T-cell (primary cell): ENCODE measurements around the gene ACSL3. TPM values are rescaled to one million over a fixed set of nuclear protein-coding genes. Genes with fewer than 3 reads are reported as not detected.

Experiments used
- ATAC-seq, 4 experiments: fragments of 200-7000 bp in 3 of 4; fragments of 150-1000 bp in 1 of 4; cut with Tn5 transposase; replicated peaks in 1 of 4; 1 replicate in 3 of 4; 2 replicates in 1 of 4; pipeline ENCODE4 v1.10.0; 2021; ENCODE audit warnings: moderate library complexity in 3 of 4, mild to moderate bottlenecking in 2 of 4, moderate number of reproducible peaks in 1 of 4
- CTCF ChIA-PET, 2 donors: fragments of 300-600 bp; sonication (Branson Sonifier 250); formaldehyde crosslinking; loops; one replicate each; lab custom pipeline; 2022; ENCODE audit warnings: antibody characterized with exemption in 2 of 2; lab: Charles Lee
- POLR2A ChIA-PET, 2 donors: fragments of 300-600 bp; sonication (Branson Sonifier 250); formaldehyde crosslinking; loops; one replicate each; lab custom pipeline; 2022; ENCODE audit warnings: antibody characterized with exemption in 2 of 2; lab: Charles Lee
- DNase-seq, 35 experiments: peaks; one replicate each; pipeline versions ENCODE4 v3.0.0 to v3.0.0-alpha.2; 2013 to 2023
- H3K27ac ChIP-seq: one replicate; pipeline ENCODE4 v1.5.1; 2013; ENCODE audit warnings: low read length
- H3K27me3 ChIP-seq, 2 experiments: replicated peaks in 1 of 2; 1 replicate in 1 of 2; 2 replicates in 1 of 2; pipeline versions ENCODE4 v1.6.1 to v1.7.0; 2013; ENCODE audit warnings: low read length in 1 of 2, mixed read lengths in 1 of 2; ENCODE audit not compliant: control insufficient read depth in 2 of 2, insufficient read depth in 2 of 2; ENCODE audit errors: extremely low read depth in 1 of 2
- H3K36me3 ChIP-seq, 2 donors: 1 replicate in 1 of 2; 2 replicates in 1 of 2; pipeline versions ENCODE4 v1.6.1 to v1.7.0; 2013; ENCODE audit warnings: low read length in 1 of 2; ENCODE audit not compliant: control insufficient read depth in 2 of 2, insufficient read depth in 1 of 2; ENCODE audit errors: extremely low read depth in 1 of 2
- H3K4me1 ChIP-seq, 2 experiments: 1 replicate in 1 of 2; 2 replicates in 1 of 2; pipeline versions ENCODE4 v1.6.1 to v1.7.0; 2013; ENCODE audit warnings: low read length in 2 of 2, mixed read lengths in 1 of 2; ENCODE audit not compliant: insufficient read depth in 2 of 2, control insufficient read depth in 1 of 2; ENCODE audit errors: extremely low read depth in 1 of 2
- H3K4me3 ChIP-seq, 2 donors: 1 replicate in 1 of 2; 2 replicates in 1 of 2; pipeline versions ENCODE4 v1.5.1 to v1.7.0; 2013; ENCODE audit warnings: mild to moderate bottlenecking in 2 of 2, low read length in 1 of 2, moderate library complexity in 1 of 2; ENCODE audit not compliant: control insufficient read depth in 1 of 2; ENCODE audit errors: extremely low read depth in 1 of 2
- H3K9me3 ChIP-seq: 2 replicates; pipeline ENCODE4 v1.7.0; 2013
- H3K27ac Mint-ChIP-seq, 2 donors: one replicate each; pipeline ENCODE4 v1.8.0; 2020 to 2021; ENCODE audit warnings: mild to moderate bottlenecking in 2 of 2, mixed read lengths in 2 of 2
- H3K27me3 Mint-ChIP-seq, 2 donors: one replicate each; pipeline ENCODE4 v1.8.0; 2021 to 2022; ENCODE audit warnings: mixed read lengths in 2 of 2
- H3K36me3 Mint-ChIP-seq: one replicate; pipeline ENCODE4 v1.8.0; 2021; ENCODE audit warnings: mixed read lengths
- H3K4me1 Mint-ChIP-seq, 3 donors: one replicate each; pipeline ENCODE4 v1.8.0; 2020 to 2022; ENCODE audit warnings: mixed read lengths in 3 of 3, mild to moderate bottlenecking in 1 of 3
- H3K4me3 Mint-ChIP-seq, 3 donors: one replicate each; pipeline ENCODE4 v1.8.0; 2020 to 2022; ENCODE audit warnings: mild to moderate bottlenecking in 3 of 3, mixed read lengths in 3 of 3, moderate library complexity in 3 of 3
- H3K9me3 Mint-ChIP-seq, 3 donors: one replicate each; pipeline ENCODE4 v1.8.0; 2020 to 2022; ENCODE audit warnings: mixed read lengths in 3 of 3
- WGBS: methylation state at CpG from one replicate; pipeline ENCODE4 v1.1.5; 2013; ENCODE audit warnings: missing lambda C conversion rate; ENCODE audit not compliant: insufficient coverage; 5-methylcytosine and 5-hydroxymethylcytosine counted together
- total RNA-seq, 35 experiments: library from RNA in 6 of 35; stranded (reverse) in 6 of 35; fragments of 120-200 nt in 1 of 35; gene quantifications; one replicate each; pipeline versions ENCODE4 v1.2.1 to v1.2.4 and lab custom pipeline; 2013 to 2026

Gene ACSL3
- 10 to 100 TPM; 23.9 to 82.4 (median 26.5) TPM for total RNA-seq
- 29.8 TPM for total RNA-seq (2013)
- total RNA-seq (lab: John Stamatoyannopoulos, UW) = 49.1 to 124 (median 69.1) reads per million in 29 experiments

- peak within 1 kb of the TSS; percentile 35 for H3K27ac ChIP-seq
- no peaks in the 10 kb centered on the region for H3K36me3 Mint-ChIP-seq
- WGBS = under 1% methylated on average over 90 of the region's 99 CpGs
- ATAC-seq (peak; percentile 98 to 99 (median 98)), DNase-seq (peak; percentile 79 to 97 (median 90))
- H3K27me3 ChIP-seq = no peaks in the 10 kb centered on the region
- POLR2A ChIA-PET = interaction anchor here in 1 of 2 donors (0.6 to 0.7 kb wide), 2 partner anchors 8 to 16 kb away, joined by 3 to 7 read pairs; no protein-coding TSS in a partner anchor
- H3K9me3 Mint-ChIP-seq = no peaks in the 10 kb centered on the region
- H3K36me3 ChIP-seq = no peaks in the 10 kb centered on the region
- H3K4me1 Mint-ChIP-seq = peaks cover 4 to 16% (median 5%) of the 10 kb centered on the region in 3 donors
- H3K4me1 ChIP-seq = peaks cover 9 to 10% of the 10 kb centered on the region in 2 experiments
- H3K27ac Mint-ChIP-seq = peak within 1 kb of the TSS; percentile 82 to 94
- peak within 1 kb of the TSS; percentile 69 to 84 for H3K4me3 ChIP-seq
- H3K4me3 Mint-ChIP-seq = peak within 1 kb of the TSS in 2 of 3 donors; percentile 76 to 80
- no peaks in the 10 kb centered on the region for H3K9me3 ChIP-seq
- peaks cover 0 to 2% of the 10 kb centered on the region in 2 donors for H3K27me3 Mint-ChIP-seq
- CTCF ChIA-PET = interaction anchor here (0.5 to 0.6 kb wide), 3 partner anchors 64 to 1634 kb away, joined by 3 to 4 read pairs (median 4); no protein-coding TSS in a partner anchor
Observed at GRCh38 chr2:222860740-222861410, at the start of gene ACSL3. ACSL3 (plus strand) TSS chr2:222861036; CDS start chr2:222908773, 47,737 bp downstream.

DNA sequence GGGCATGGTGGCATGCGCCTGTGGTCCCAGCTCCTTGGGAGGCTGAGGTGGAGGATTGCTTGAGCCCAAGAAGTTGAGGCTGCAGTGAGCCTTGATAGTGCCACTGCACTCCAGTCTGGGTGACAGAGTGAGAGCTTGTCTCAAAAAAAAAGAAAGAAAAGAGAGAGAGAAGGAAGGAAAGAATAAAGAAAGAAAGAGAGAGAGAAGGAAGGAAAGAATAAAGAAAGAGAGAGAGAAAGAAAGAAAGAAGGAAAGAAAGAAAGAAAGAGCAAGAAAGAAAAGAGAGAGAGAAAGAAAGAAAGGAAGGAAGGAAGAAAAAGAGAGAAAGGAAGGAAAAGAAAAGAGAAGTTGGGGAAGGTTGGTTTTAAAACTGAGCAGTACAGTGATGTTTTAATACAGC lies 49.0 kb upstream of the ACSL3 start:
- 100% methylated on average over 1 of the region's 1 CpG for WGBS
- H3K4me1 Mint-ChIP-seq = peaks cover 0 to 4% (median 0%) of the 10 kb centered on the region in 3 donors
- Histone ChIP-seq H3K36me3 (no peaks in the 10 kb centered on the region), H3K9me3 (no peaks in the 10 kb centered on the region), H3K4me3 (no peak overlapping the region), H3K4me1 (no peaks in the 10 kb centered on the region), H3K27me3 (no peaks in the 10 kb centered on the region), H3K27ac (no peak overlapping the region)
- no peak overlapping the region for H3K4me3 Mint-ChIP-seq
- no peak overlapping the region for H3K27ac Mint-ChIP-seq
- H3K9me3 Mint-ChIP-seq = no peaks in the 10 kb centered on the region
- peaks cover 0 to 3% of the 10 kb centered on the region in 2 donors for H3K27me3 Mint-ChIP-seq
- POLR2A ChIA-PET = interaction anchor here in 1 of 2 donors (0.6 kb wide), 1 partner anchor 217 kb away, joined by 5 read pairs; no protein-coding TSS in a partner anchor
- no peak for DNase-seq
- no peak for ATAC-seq
- H3K36me3 Mint-ChIP-seq = no peaks in the 10 kb centered on the region
- CTCF ChIA-PET = no interaction called here

DNA sequence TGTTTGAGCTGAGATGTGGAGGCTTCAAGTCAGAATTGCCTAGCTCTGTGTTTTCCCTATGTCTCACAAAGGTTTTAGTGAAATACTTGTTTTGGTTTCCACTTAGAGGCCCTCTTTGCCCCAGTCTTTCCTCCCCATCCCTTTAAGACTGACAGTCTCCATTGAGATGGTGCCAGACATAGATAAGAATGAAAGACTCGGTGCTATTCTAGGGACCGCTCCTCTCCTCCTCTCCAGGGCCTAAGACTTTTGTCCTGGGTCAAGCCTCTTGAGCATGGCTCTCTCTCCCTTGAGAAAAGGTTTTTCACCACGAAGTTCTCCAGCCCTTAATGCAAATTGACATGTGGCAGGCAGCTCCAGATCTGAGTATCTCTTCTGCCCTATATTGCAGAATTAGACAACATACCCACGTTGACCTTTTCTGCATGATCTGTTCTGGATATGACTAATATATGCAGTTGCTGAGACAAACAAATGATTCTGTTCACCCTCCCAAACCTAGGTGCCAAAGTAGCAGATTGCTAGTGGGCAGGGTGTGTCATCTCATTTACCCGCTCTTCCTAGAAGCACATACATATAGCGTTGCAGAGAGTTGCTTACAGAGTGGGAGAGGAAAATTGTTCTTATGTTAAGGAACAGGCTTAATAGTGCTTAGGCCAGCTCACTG lies 47.5 kb upstream of the ACSL3 start:
- peak in 1 of 4 experiments; percentile 37 for ATAC-seq
- Histone ChIP-seq H3K27me3 (no peaks in the 10 kb centered on the region), H3K9me3 (no peaks in the 10 kb centered on the region), H3K36me3 (no peaks in the 10 kb centered on the region), H3K27ac (no peak overlapping the region), H3K4me1 (no peaks in the 10 kb centered on the region), H3K4me3 (no peak overlapping the region)
- CTCF ChIA-PET = interaction anchor here in 1 of 2 donors (0.6 kb wide), 1 partner anchor 75 kb away, joined by 3 read pairs; no protein-coding TSS in a partner anchor
- peaks cover 0 to 4% (median 0%) of the 10 kb centered on the region in 3 donors for H3K4me1 Mint-ChIP-seq
- H3K27me3 Mint-ChIP-seq = no peaks in the 10 kb centered on the region
- no peak overlapping the region for H3K4me3 Mint-ChIP-seq
- no peaks in the 10 kb centered on the region for H3K36me3 Mint-ChIP-seq
- no peaks in the 10 kb centered on the region for H3K9me3 Mint-ChIP-seq
- H3K27ac Mint-ChIP-seq = no peak overlapping the region
- 20% methylated on average over 1 of the region's 6 CpGs for WGBS
- no peak for DNase-seq
- POLR2A ChIA-PET = no interaction called here

DNA sequence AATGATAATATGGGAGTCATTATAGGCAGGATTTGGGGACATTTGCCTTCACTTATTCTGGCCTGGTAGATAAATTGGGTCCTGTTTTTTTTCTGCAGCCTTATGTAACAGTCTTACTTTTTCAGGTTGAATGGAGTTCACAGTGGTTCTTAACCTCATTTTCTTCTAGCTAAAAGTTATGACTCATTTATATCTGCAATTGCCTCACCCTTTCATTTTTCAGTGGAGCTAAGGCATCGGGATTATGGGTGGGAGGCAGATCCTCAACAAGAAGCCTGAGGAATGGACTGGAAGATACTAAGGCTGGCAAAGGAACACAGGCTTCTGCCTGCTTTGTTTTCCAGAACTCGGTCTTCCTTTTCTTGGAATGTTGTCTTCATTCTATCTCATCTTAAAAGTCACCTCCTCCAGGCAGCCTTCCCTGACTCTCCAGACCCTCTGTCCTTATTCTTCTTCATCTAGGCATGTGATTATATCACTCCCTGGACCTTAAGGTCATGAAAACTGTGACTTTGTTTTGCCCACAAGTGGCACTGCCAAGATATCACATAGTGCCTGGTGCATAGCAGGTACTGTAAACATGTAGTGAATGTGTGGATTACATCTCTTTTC lies 41.0 kb upstream of the ACSL3 start:
- WGBS = 83% methylated on average over 1 of the region's 2 CpGs
- DNase-seq = no peak
- Mint-ChIP-seq H3K9me3 (no peaks in the 10 kb centered on the region), H3K4me1 (no peaks in the 10 kb centered on the region), H3K36me3 (no peaks in the 10 kb centered on the region), H3K4me3 (no peak overlapping the region), H3K27me3 (peaks cover 0 to 2% of the 10 kb centered on the region in 2 donors), H3K27ac (no peak overlapping the region)
- no peaks in the 10 kb centered on the region for H3K27me3 ChIP-seq
- no peak overlapping the region for H3K4me3 ChIP-seq
- H3K9me3 ChIP-seq = no peaks in the 10 kb centered on the region
- no peaks in the 10 kb centered on the region for H3K36me3 ChIP-seq
- H3K4me1 ChIP-seq = no peaks in the 10 kb centered on the region
- ChIA-PET POLR2A (no interaction called here), CTCF (no interaction called here)
- no peak overlapping the region for H3K27ac ChIP-seq
- no peak for ATAC-seq

- H3K36me3 ChIP-seq = no peaks in the 10 kb centered on the region
- no peaks in the 10 kb centered on the region for H3K9me3 ChIP-seq
- ChIA-PET CTCF (no interaction called here), POLR2A (no interaction called here)
- 90% methylated on average over 4 of the region's 6 CpGs for WGBS
- H3K4me1 Mint-ChIP-seq = no peaks in the 10 kb centered on the region
- peaks cover 0 to 12% of the 10 kb centered on the region in 2 donors for H3K27me3 Mint-ChIP-seq
- H3K27me3 ChIP-seq = peaks cover 0 to 5% of the 10 kb centered on the region in 2 experiments
- no peak overlapping the region for H3K4me3 Mint-ChIP-seq
- H3K9me3 Mint-ChIP-seq = no peaks in the 10 kb centered on the region
- H3K4me1 ChIP-seq = no peaks in the 10 kb centered on the region
- DNase-seq (no peak), ATAC-seq (no peak)
- H3K4me3 ChIP-seq = no peak overlapping the region
- no peak overlapping the region for H3K27ac ChIP-seq
- H3K27ac Mint-ChIP-seq = no peak overlapping the region
- H3K36me3 Mint-ChIP-seq = no peaks in the 10 kb centered on the region
Observed at GRCh38 chr2:222823183-222823930, 37.5 kb upstream of the ACSL3 start.

GRCh38 chr2:222825031-222825430 lies 35.8 kb upstream of the ACSL3 start:
- no peak overlapping the region for H3K27ac ChIP-seq
- Mint-ChIP-seq H3K36me3 (no peaks in the 10 kb centered on the region), H3K27me3 (peaks cover 0 to 12% of the 10 kb centered on the region in 2 donors), H3K4me1 (no peaks in the 10 kb centered on the region), H3K9me3 (no peaks in the 10 kb centered on the region), H3K27ac (no peak overlapping the region), H3K4me3 (no peak overlapping the region)
- CTCF ChIA-PET = no interaction called here
- no peaks in the 10 kb centered on the region for H3K36me3 ChIP-seq
- H3K4me1 ChIP-seq = no peaks in the 10 kb centered on the region
- H3K9me3 ChIP-seq = no peaks in the 10 kb centered on the region
- WGBS = no CpG with 5 or more reads among the region's 1 CpG
- DNase-seq = no peak
- peaks cover 0 to 5% of the 10 kb centered on the region in 2 experiments for H3K27me3 ChIP-seq
- ATAC-seq = no peak
- H3K4me3 ChIP-seq = no peak overlapping the region
- POLR2A ChIA-PET = no interaction called here
